ENCODE measurements around the gene ELP4. TPM values are rescaled to one million over a fixed set of nuclear protein-coding genes. Genes with fewer than 3 reads are reported as not detected.

ELP4 gene
- total and polyA plus RNA-seq, 12 donors = 9.8 to 19.5 (median 15.9) TPM

DNA sequence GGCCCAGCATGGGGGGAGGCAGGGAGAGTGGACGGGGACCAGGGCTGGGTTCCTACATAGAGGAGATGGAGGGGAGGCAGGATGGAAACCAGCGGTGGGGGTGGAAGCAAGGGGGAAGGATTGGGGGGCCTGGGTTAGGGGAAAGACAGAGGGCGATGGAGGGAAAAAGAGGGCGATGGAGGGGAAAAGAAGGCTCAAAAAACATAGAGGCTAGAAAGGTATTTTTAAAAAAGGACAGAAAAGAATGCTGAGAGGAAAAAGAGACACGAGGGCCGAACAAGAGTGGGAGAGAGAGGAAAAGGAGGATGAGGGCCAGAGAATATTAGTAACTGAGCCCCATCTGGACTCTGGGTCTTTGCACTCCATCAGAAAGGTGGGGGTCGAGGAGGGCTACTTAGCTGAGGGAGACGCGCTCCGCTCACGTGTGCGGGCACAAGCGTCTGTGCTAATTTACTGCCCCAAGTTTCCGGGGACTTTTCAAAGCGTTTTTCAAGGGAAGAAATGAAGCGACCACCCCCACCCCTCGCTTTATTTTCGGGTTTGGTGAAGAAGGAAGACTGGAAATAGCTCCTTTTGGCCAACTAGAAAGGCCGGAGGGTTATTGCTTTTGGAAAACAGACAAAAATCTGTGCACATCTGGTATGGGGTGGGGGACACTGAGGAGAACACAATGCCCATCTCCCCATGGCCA, 287.1 kb downstream of the ELP4 start:
- intact Hi-C loops (cut with DNase I) = no loop called here
- Histone ChIP-seq H3K27me3 (peaks cover 45 to 90% (median 77%) of the 10 kb centered on the region in 7 donors), H3K9me3 (no peaks in the 10 kb centered on the region), H3K36me3 (no peaks in the 10 kb centered on the region), H3K27ac (no peak overlapping the region), H3K4me3 (no peak overlapping the region), H3K4me1 (peaks cover 0 to 33% (median 21%) of the 10 kb centered on the region in 9 donors)
- ATAC-seq (no peak), DNase-seq (no peak)
- TF ChIP-seq, protein P1, sequence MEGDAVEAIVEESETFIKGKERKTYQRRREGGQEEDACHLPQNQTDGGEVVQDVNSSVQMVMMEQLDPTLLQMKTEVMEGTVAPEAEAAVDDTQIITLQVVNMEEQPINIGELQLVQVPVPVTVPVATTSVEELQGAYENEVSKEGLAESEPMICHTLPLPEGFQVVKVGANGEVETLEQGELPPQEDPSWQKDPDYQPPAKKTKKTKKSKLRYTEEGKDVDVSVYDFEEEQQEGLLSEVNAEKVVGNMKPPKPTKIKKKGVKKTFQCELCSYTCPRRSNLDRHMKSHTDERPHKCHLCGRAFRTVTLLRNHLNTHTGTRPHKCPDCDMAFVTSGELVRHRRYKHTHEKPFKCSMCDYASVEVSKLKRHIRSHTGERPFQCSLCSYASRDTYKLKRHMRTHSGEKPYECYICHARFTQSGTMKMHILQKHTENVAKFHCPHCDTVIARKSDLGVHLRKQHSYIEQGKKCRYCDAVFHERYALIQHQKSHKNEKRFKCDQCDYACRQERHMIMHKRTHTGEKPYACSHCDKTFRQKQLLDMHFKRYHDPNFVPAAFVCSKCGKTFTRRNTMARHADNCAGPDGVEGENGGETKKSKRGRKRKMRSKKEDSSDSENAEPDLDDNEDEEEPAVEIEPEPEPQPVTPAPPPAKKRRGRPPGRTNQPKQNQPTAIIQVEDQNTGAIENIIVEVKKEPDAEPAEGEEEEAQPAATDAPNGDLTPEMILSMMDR (IDR thresholded peaks at IDR 0.05) = no peak
- 13 to 21% methylated on average over 19 of the region's 19 CpGs for WGBS, 2 donors

DNA sequence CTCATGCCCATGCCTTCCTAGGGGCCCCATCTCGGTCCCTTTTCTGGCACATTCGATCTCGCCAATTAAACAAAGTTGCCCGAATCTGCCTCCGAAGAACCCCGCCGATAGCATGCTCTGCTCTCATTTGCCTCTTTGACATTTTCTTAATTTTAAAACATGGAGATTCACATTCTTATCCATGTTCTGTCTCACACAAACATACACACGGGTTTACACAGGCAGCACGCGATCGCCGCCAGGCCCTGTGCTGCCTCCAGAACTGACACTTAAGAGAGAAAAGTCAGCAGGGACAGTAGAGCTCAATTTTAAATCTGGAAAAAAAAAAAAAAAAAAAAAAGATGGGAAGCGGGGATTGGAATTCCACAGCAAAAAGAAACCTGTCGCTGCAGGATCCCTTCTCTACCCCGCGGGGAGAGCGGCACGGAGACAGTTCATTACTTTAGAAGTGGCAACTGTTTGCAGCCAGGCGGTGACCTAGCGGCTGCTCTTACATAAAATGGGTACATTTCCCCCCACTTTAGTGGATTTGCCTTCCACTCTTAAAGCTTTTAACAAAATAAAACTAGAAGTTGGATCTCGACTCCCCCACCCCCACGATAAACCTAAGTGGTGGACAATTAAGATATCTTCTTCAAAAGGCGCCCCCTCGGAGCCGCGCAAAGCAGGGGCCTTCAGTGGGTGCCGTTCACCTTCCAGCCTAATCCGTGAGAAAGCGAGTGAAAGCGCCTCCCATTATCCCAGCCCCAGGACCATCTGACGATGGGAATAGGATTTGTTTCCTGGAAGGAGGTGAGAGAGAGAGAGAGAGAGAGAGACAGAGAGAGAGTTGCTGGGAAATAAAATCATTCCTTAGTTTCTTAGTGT, 287.9 kb downstream of the ELP4 start:
- no peaks in the 10 kb centered on the region for H3K9me3 ChIP-seq
- H3K36me3 ChIP-seq = no peaks in the 10 kb centered on the region
- H3K4me3 ChIP-seq = no peak overlapping the region
- no peak for ATAC-seq
- WGBS, 2 donors = 10% methylated on average over 31 of the region's 31 CpGs
- TF ChIP-seq, protein P1 (IDR thresholded peaks at IDR 0.05) = no peak
- H3K27me3 ChIP-seq = peaks cover 47 to 95% (median 84%) of the 10 kb centered on the region in 7 donors
- H3K4me1 ChIP-seq = peaks cover 0 to 33% (median 21%) of the 10 kb centered on the region in 9 donors
- DNase-seq = no peak
- intact Hi-C loops (cut with DNase I) = no loop called here
- no peak overlapping the region for H3K27ac ChIP-seq

- Histone ChIP-seq H3K4me1 (peaks cover 0 to 33% (median 21%) of the 10 kb centered on the region in 9 donors), H3K27ac (no peak overlapping the region), H3K4me3 (no peak overlapping the region), H3K27me3 (peaks cover 52 to 96% (median 86%) of the 10 kb centered on the region in 7 donors), H3K36me3 (no peaks in the 10 kb centered on the region), H3K9me3 (no peaks in the 10 kb centered on the region)
- TF ChIP-seq, protein P1 (IDR thresholded peaks at IDR 0.05) = no peak
- intact Hi-C loops (cut with DNase I) = no loop called here
- no peak for DNase-seq
- 2 to 5% methylated on average over 21 of the region's 21 CpGs for WGBS, 2 donors
- no peak for ATAC-seq
Measured at GRCh38 chr11:31798057-31798553, 288.5 kb downstream of the ELP4 start.
